OCI-LY7 (cell line): Measurements from ENCODE around the gene USP31. TPM values are rescaled to one million over a fixed set of nuclear protein-coding genes. Genes with fewer than 3 reads are reported as not detected.

Source experiments
- BruUV-seq: library from RNA; stranded (reverse); fragments of 400-500 nt; replicated peaks from 2 replicates; lab custom pipeline; 2021; lab: Mats Ljungman, UMichigan
- CTCF ChIA-PET: fragments of 300-600 bp; sonication (Branson Sonifier 250); formaldehyde crosslinking; loops from one replicate; lab custom pipeline; 2022; ENCODE audit warnings: antibody characterized with exemption; ENCODE audit not compliant: unreplicated experiment; lab: Charles Lee
- POLR2A ChIA-PET: fragments of 300-600 bp; sonication (Branson Sonifier 250); formaldehyde crosslinking; loops from one replicate; lab custom pipeline; 2022; ENCODE audit warnings: antibody characterized with exemption; lab: Charles Lee
- DNase-seq: peaks from one replicate; pipeline ENCODE4 v3.0.0-alpha.2; 2015; ENCODE audit warnings: low spot score
- H2AFZ ChIP-seq: fragments of 200-600 bp; sonication (generic), shearing (Covaris generic); 2 replicates; pipeline ENCODE4 v1.6.1; 2014; ENCODE audit warnings: mild to moderate bottlenecking, antibody characterized with exemption, low read length, moderate library complexity
- H3K27ac ChIP-seq: fragments of 200-600 bp; sonication (generic); 2 replicates; pipeline ENCODE4 v1.5.1; 2014; ENCODE audit warnings: mixed run types, low read depth, mild to moderate bottlenecking, moderate library complexity, low read length, inconsistent platforms; ENCODE audit not compliant: poor library complexity, severe bottlenecking
- H3K36me3 ChIP-seq: fragments of 200-600 bp; sonication (generic); 2 replicates; pipeline ENCODE4 v1.6.1; 2014; ENCODE audit warnings: mild to moderate bottlenecking, antibody characterized with exemption, low read length, moderate library complexity, mixed read lengths; ENCODE audit not compliant: insufficient read depth
- H3K4me1 ChIP-seq: fragments of 200-600 bp; sonication (generic); 2 replicates; pipeline ENCODE4 v1.5.1; 2014; ENCODE audit warnings: mild to moderate bottlenecking, low read length; ENCODE audit not compliant: insufficient read depth, poor library complexity, severe bottlenecking
- H3K4me2 ChIP-seq: fragments of 200-600 bp; sonication (generic); 2 replicates; pipeline ENCODE4 v1.6.1; 2014; ENCODE audit warnings: mild to moderate bottlenecking, low read length
- H3K4me3 ChIP-seq: fragments of 200-600 bp; sonication (generic); 2 replicates; pipeline ENCODE4 v1.5.1; 2014; ENCODE audit warnings: mild to moderate bottlenecking, low read depth, low read length; ENCODE audit not compliant: poor library complexity, severe bottlenecking
- H3K79me2 ChIP-seq: fragments of 200-600 bp; sonication (generic); 2 replicates; pipeline ENCODE4 v1.6.1; 2016; ENCODE audit warnings: low read depth, mild to moderate bottlenecking, low read length, moderate library complexity, mixed read lengths; ENCODE audit not compliant: insufficient read depth
- H3K9me2 ChIP-seq: fragments of 200-600 bp; sonication (generic); 2 replicates; pipeline ENCODE4 v1.6.1; 2016; ENCODE audit warnings: mild to moderate bottlenecking, low read length, mixed read lengths; ENCODE audit not compliant: insufficient read depth
- H3K9me3 ChIP-seq: fragments of 200-600 bp; sonication (generic); 2 replicates; pipeline ENCODE4 v1.6.1; 2014; ENCODE audit warnings: mild to moderate bottlenecking, mixed run types, low read length, mixed read lengths
- H4K20me1 ChIP-seq: fragments of 200-600 bp; sonication (generic); 2 replicates; pipeline ENCODE4 v1.6.1; 2014; ENCODE audit warnings: mild to moderate bottlenecking, antibody characterized with exemption, low read length, moderate library complexity, mixed read lengths; ENCODE audit not compliant: insufficient read depth
- EZH2phosphoT487 ChIP-seq: fragments of 200-600 bp; sonication (generic); IDR thresholded peaks from 2 replicates; pipeline ENCODE4 v1.6.1; 2018; ENCODE audit warnings: low read depth, borderline replicate concordance, mild to moderate bottlenecking, mixed run types, antibody characterized with exemption, low read length, moderate library complexity, mixed read lengths
- intact Hi-C: fragments of 100-400 bp; cut with micrococcal nuclease; formaldehyde crosslinking; loops from one replicate; pipeline ENCODE4 v1.10.0; 2022; ENCODE audit not compliant: unreplicated experiment
- total RNA-seq, 2 experiments: library from RNA; depleted of rRNA in 1 of 2; stranded (reverse); fragments of >200 nt in 1 of 2; shearing (Covaris generic) in 1 of 2; gene quantifications; 2 replicates each; pipeline ENCODE4 v1.2.3, GENCODE V29; 2014 to 2022
- TF ChIP-seq, protein P1 (sequence below): fragments of 200-600 bp; sonication (generic); conservative IDR thresholded peaks from 2 replicates; pipeline ENCODE4 v1.5.1; 2014; ENCODE audit warnings: mild to moderate bottlenecking, antibody characterized with exemption, low read length, moderate library complexity, mixed read lengths

Gene USP31
- total RNA-seq, 2 experiments from 2014 or later = 9.0 to 12.2 TPM

DNA sequence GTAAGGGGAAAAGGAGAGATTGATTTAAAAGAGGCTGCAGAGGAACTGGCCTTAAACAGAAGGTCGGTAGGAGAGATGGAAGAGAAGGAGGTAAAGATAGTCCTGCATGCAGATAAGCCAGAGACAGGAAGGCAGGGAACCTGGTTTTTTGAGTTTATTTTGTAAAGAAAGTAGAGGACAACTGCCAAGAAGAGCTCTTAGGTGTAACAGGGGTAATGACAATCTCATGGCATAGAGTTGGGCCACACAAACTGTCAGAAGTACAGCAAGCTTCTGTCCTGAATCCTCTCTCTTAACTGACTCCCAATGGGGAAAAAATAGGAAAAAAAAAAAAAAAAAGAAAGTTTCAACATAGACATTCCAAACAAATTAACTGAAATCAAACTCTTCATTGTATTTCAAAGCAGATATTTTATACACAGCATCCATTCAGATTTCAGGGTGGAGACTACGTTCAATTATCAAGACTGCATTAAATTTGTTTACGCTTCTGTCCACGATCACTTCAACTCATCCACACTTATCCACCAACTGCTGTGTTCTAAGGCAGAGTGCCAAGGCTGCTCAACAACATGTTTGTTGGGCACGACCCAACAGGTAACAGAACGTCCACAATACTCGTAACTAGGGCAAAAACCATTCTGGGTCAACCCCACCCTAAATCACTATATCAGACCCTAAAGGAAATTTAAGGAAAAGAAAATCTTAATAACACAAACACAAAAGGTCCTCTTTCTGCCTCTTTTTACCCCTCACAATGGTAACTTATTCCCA, 34.9 kb downstream of the USP31 start:
- TF ChIP-seq, protein P1, sequence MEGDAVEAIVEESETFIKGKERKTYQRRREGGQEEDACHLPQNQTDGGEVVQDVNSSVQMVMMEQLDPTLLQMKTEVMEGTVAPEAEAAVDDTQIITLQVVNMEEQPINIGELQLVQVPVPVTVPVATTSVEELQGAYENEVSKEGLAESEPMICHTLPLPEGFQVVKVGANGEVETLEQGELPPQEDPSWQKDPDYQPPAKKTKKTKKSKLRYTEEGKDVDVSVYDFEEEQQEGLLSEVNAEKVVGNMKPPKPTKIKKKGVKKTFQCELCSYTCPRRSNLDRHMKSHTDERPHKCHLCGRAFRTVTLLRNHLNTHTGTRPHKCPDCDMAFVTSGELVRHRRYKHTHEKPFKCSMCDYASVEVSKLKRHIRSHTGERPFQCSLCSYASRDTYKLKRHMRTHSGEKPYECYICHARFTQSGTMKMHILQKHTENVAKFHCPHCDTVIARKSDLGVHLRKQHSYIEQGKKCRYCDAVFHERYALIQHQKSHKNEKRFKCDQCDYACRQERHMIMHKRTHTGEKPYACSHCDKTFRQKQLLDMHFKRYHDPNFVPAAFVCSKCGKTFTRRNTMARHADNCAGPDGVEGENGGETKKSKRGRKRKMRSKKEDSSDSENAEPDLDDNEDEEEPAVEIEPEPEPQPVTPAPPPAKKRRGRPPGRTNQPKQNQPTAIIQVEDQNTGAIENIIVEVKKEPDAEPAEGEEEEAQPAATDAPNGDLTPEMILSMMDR = no peak
- no peak for TF ChIP-seq EZH2phosphoT487
- CTCF ChIA-PET = no interaction called here
- no peak overlapping the region for H3K4me3 ChIP-seq
- H3K9me3 ChIP-seq = no peaks in the 10 kb centered on the region
- H3K27ac ChIP-seq = no peak overlapping the region
- TSS peak; percentile 15 for BruUV-seq
- no peaks in the 10 kb centered on the region for H3K36me3 ChIP-seq
- DNase-seq = no peak
- H3K4me1 ChIP-seq = no peaks in the 10 kb centered on the region
- no peaks in the 10 kb centered on the region; the same call in 1 of the 2 replicates for H3K79me2 ChIP-seq
- intact Hi-C loops = no loop called here
- POLR2A ChIA-PET = interaction anchor here (0.5 to 1.1 kb wide), 2 partner anchors 17 to 890 kb away, joined by 3 read pairs; no protein-coding TSS in a partner anchor
- H2AFZ ChIP-seq = no peak overlapping the region
- H3K9me2 ChIP-seq = no peaks in the 10 kb centered on the region
- no peaks in the 10 kb centered on the region for H4K20me1 ChIP-seq
- no peak overlapping the region for H3K4me2 ChIP-seq

- POLR2A ChIA-PET = no interaction called here
These were observed 36.1 kb downstream of the USP31 start for GRCh38 chr16:23113185-23113584.

More at GRCh38 chr16:23113185-23113584, 36.1 kb downstream of the USP31 start:
- Histone ChIP-seq H3K36me3 (no peaks in the 10 kb centered on the region), H3K4me1 (no peaks in the 10 kb centered on the region), H3K79me2 (no peaks in the 10 kb centered on the region; the same call in 1 of the 2 replicates), H2AFZ (no peak overlapping the region), H3K4me3 (no peak overlapping the region), H3K9me2 (no peaks in the 10 kb centered on the region), H3K9me3 (no peaks in the 10 kb centered on the region), H3K27ac (no peak overlapping the region), H3K4me2 (no peak overlapping the region), H4K20me1 (no peaks in the 10 kb centered on the region)
- TF ChIP-seq, protein P1 = no peak
- no peak for TF ChIP-seq EZH2phosphoT487
- CTCF ChIA-PET = no interaction called here
- intact Hi-C loops = no loop called here
- no peak for DNase-seq
- no TSS peak for BruUV-seq
